Spinal cord (tissue), 10 donors: ENCODE results near the gene PTPRK. TPM values are rescaled to one million over a fixed set of nuclear protein-coding genes. Genes with fewer than 3 reads are reported as not detected.

Experiments
- DNase-seq, 6 donors: peaks; one replicate each; pipeline versions ENCODE4 v3.0.0 to v3.0.0-alpha.2; 2013 to 2015; ENCODE audit warnings: low spot score in 6 of 6, low read depth in 4 of 6
- H3K27ac ChIP-seq: one replicate; pipeline ENCODE4 v1.5.1; 2013; ENCODE audit warnings: low read depth, low read length, control low read depth
- H3K27me3 ChIP-seq: one replicate; pipeline ENCODE4 v1.6.1; 2013; ENCODE audit warnings: low read length; ENCODE audit not compliant: control insufficient read depth, insufficient read depth
- H3K36me3 ChIP-seq: one replicate; pipeline ENCODE4 v1.6.1; 2013; ENCODE audit warnings: low read length; ENCODE audit not compliant: control insufficient read depth, insufficient read depth
- H3K4me1 ChIP-seq: one replicate; pipeline ENCODE4 v1.6.1; 2013; ENCODE audit warnings: low read length; ENCODE audit not compliant: control insufficient read depth, insufficient read depth
- H3K4me3 ChIP-seq: one replicate; pipeline ENCODE4 v1.5.1; 2013; ENCODE audit warnings: low read depth, low read length, control low read depth
- H3K9me3 ChIP-seq: one replicate; pipeline ENCODE4 v1.6.1; 2013; ENCODE audit warnings: low read length; ENCODE audit not compliant: control insufficient read depth, insufficient read depth
- WGBS: methylation state at CpG from one replicate; pipeline ENCODE4 v1.1.5; 2013; ENCODE audit warnings: missing lambda C conversion rate; ENCODE audit not compliant: insufficient coverage; 5-methylcytosine and 5-hydroxymethylcytosine counted together
- polyA plus RNA-seq, 2 donors: library from polyadenylated mRNA; unstranded; fragments of 120-200 nt; gene quantifications; one replicate each; pipeline ENCODE4 v1.2.1, GENCODE V29; 2013; ENCODE audit not compliant: insufficient read length in 2 of 2
- total RNA-seq, 2 donors: library from RNA; depleted of rRNA in 1 of 2; stranded (reverse); fragments of 120-200 nt in 1 of 2; fragments of >200 nt in 1 of 2; gene quantifications; one replicate each; pipeline versions ENCODE4 v1.2.3 to v1.2.4, GENCODE V29; 2013 to 2014
- donor health status: healthy.

The PTPRK gene
- total and polyA plus RNA-seq, 4 donors = 28.4 to 63.4 (median 34.1) TPM

DNA sequence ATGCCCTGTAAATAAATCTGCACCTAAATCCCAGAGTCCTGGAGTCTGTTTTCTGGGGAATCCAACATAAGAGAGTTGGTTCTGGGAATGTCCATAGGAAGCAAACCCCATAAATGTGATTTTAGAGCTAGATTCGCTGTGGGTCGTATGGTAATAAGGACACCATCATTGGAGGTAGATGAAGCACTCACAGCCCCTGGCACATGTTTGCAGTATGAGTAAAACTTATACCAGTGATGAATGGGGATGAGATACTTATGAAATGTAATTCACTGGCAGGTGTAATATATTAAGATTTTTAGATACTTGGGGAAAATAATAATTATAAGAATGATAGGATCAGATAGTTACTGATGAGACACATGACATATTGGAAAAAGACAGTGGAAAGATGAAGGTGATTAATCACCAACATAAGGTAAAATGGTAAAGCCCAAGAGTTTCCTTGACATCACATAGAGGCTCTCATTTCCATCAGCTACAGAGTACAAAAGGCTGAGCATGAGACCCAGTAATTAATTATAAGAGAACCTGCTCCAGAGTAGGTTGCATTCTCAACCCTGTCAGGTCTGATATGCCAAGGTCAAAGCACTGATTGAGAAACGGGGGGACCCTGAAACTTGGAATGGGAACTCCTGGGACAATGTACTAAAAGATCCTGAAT is 574.8 kb downstream of the PTPRK start:
- no peaks in the 10 kb centered on the region for H3K36me3 ChIP-seq
- DNase-seq = no peak
- H3K4me3 ChIP-seq = no peak overlapping the region
- no peaks in the 10 kb centered on the region for H3K4me1 ChIP-seq
- H3K27ac ChIP-seq = no peak overlapping the region
- H3K27me3 ChIP-seq = no peaks in the 10 kb centered on the region
- peaks cover 2% of the 10 kb centered on the region for H3K9me3 ChIP-seq
- 95% methylated on average over 3 of the region's 3 CpGs for WGBS

DNA sequence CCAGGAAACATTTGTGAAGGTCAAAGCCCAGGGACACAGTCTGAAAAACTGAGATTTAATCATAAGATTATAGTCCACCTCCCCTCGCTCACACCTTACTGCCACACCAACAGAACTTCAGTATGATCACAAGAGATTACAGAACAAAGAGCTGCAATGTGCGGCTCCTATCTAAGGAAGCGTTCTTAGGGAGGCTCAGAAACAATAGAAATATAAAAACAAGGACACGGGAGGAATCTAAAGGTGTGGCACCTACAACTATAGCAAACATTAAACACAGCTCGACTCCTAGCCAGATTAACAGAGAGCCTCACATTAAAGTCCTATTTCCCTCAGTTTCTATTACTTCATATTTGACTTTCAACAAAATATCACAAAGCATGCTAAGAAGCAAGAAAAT is 579.2 kb downstream of the PTPRK start:
- no peak overlapping the region for H3K4me3 ChIP-seq
- 85% methylated on average over 3 of the region's 5 CpGs for WGBS
- DNase-seq = no peak
- H3K36me3 ChIP-seq = no peaks in the 10 kb centered on the region
- no peaks in the 10 kb centered on the region for H3K4me1 ChIP-seq
- H3K27ac ChIP-seq = no peak overlapping the region
- no peaks in the 10 kb centered on the region for H3K27me3 ChIP-seq
- no peaks in the 10 kb centered on the region for H3K9me3 ChIP-seq

GRCh38 chr6:127939442-127940066 is 580.8 kb downstream of the PTPRK start:
- no peak for DNase-seq
- Histone ChIP-seq H3K27ac (no peak overlapping the region), H3K36me3 (no peaks in the 10 kb centered on the region), H3K4me1 (no peaks in the 10 kb centered on the region), H3K4me3 (no peak overlapping the region), H3K9me3 (no peaks in the 10 kb centered on the region), H3K27me3 (no peaks in the 10 kb centered on the region)
- no CpG with 5 or more reads among the region's 3 CpGs for WGBS

GRCh38 chr6:127938701-127939100 is 581.7 kb downstream of the PTPRK start:
- Histone ChIP-seq H3K9me3 (no peaks in the 10 kb centered on the region), H3K27me3 (no peaks in the 10 kb centered on the region), H3K27ac (no peak overlapping the region), H3K36me3 (no peaks in the 10 kb centered on the region), H3K4me1 (no peaks in the 10 kb centered on the region), H3K4me3 (no peak overlapping the region)
- no peak for DNase-seq

DNA sequence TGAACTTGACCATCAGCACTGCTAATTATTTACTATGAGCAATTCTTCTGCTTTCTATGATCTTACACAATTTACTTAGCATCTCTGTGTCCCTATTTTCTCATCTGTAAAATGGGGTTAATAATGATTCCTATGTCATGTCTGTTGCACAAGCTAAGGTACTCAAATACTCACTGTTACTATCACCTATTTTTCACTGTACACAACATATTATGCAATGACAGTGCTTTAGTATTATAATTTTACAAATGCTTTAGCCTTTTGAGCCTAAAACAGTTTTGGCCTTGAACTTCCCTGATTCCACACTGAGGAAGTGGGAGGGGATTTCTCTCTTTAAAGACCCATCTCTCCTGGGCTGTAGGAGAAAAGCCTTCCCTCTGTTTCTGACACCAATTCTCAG is 582.7 kb downstream of the PTPRK start:
- Histone ChIP-seq H3K27ac (no peak overlapping the region), H3K4me3 (no peak overlapping the region), H3K27me3 (no peaks in the 10 kb centered on the region), H3K4me1 (no peaks in the 10 kb centered on the region), H3K9me3 (peaks cover 4% of the 10 kb centered on the region), H3K36me3 (no peaks in the 10 kb centered on the region)
- DNase-seq = no peak

- no peak for DNase-seq
- Histone ChIP-seq H3K4me3 (no peak overlapping the region), H3K27ac (no peak overlapping the region), H3K9me3 (peaks cover 8% of the 10 kb centered on the region), H3K4me1 (no peaks in the 10 kb centered on the region), H3K36me3 (no peaks in the 10 kb centered on the region), H3K27me3 (no peaks in the 10 kb centered on the region)
- WGBS = no CpG with 5 or more reads among the region's 2 CpGs
Observed at GRCh38 chr6:127937102-127937501, 583.3 kb downstream of the PTPRK start.

- H3K36me3 ChIP-seq = no peaks in the 10 kb centered on the region
- no peak overlapping the region for H3K27ac ChIP-seq
- H3K4me1 ChIP-seq = no peaks in the 10 kb centered on the region
- no CpG with 5 or more reads among the region's 1 CpG for WGBS
- H3K27me3 ChIP-seq = no peaks in the 10 kb centered on the region
- H3K9me3 ChIP-seq = peaks cover 8% of the 10 kb centered on the region
- DNase-seq = no peak
- H3K4me3 ChIP-seq = no peak overlapping the region
Observed at GRCh38 chr6:127934956-127935355, 585.4 kb downstream of the PTPRK start.

DNA sequence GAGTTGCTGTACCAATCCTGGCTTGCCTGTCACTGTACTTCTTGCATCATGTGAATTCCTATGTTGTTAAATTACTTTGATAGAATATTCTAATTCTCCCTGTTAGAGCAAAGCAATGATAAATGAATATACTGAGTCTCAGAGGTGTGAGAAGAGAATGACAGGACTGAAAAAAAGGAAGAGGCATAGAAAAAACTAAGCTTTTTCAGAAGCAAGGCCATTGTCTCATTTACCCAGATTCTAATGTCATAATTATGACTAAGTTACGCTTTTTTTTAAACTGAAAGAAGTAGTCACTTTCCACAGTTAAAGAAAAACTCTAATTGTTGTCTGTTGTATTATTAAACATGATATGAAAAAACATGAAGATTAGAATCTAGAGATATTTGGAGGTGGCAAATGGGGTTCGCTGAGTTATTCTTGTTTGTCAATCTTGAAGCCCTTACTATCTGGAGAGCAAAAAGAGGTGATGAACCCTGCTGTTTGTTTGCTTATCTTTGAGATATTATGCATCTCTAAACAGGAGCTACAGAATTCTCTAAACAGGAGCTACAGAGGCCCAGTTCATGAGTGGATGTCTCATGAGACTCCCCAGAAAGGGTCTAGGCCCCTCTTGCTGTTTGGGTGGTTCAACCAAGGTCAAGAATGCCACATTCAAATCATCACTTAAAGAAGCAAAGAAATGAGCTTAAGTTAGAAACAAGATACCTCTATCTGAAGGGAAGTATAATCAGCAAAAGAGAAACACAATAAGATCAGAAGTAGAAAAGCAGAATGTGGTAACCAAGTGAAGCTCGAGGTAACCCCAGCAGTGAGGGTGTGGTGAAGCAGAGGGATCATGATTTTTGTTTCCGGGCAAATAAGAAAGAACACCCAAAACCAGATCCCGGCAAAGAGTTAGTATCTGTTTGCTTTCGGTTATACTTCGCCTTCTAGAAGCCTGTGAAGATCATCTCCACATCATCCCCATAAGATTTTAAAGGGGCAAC is 586.3 kb downstream of the PTPRK start:
- Histone ChIP-seq H3K4me3 (no peak overlapping the region), H3K27me3 (no peaks in the 10 kb centered on the region), H3K9me3 (peaks cover 8% of the 10 kb centered on the region), H3K4me1 (no peaks in the 10 kb centered on the region), H3K27ac (no peak overlapping the region), H3K36me3 (no peaks in the 10 kb centered on the region)
- no peak for DNase-seq
- whole genome bisulfite sequencing = 95% methylated on average over 6 of the region's 7 CpGs

GRCh38 chr6:127933137-127933536 is 587.3 kb downstream of the PTPRK start:
- no peak overlapping the region for H3K4me3 ChIP-seq
- H3K27me3 ChIP-seq = no peaks in the 10 kb centered on the region
- no peaks in the 10 kb centered on the region for H3K36me3 ChIP-seq
- H3K9me3 ChIP-seq = peaks cover 8% of the 10 kb centered on the region
- no peaks in the 10 kb centered on the region for H3K4me1 ChIP-seq
- DNase-seq = no peak
- WGBS = no CpG with 5 or more reads among the region's 1 CpG
- no peak overlapping the region for H3K27ac ChIP-seq
